Islet precursor cell (in vitro differentiated cells): Measurements from ENCODE around the gene NPIPA5.
A peak's percentile ranks its signal among the peaks of the same experiment; 100 is the strongest.
"Not testable (repeated sequence)": the region's sequence is repeated elsewhere in the genome, so short reads cannot be mapped to it uniquely, and the experiment has no call there.

Experiments
- DNase-seq: peaks from one replicate; pipeline ENCODE4 v3.0.0-alpha.2; 2018

The NPIPA5 gene

GRCh38 chr16:15378194-15378593, at the start of gene NPIPA5:
Gene NPIPA5 (minus strand): TSS chr16:15378294. CDS start chr16:15378294, 0 bp downstream.
- not testable (repeated sequence) for DNase-seq

GRCh38 chr16:15427648-15428239, 49.6 kb upstream of the NPIPA5 start:
- DNase-seq = no peak

GRCh38 chr16:15426796-15427195, 48.7 kb upstream of the NPIPA5 start:
- DNase-seq = no peak

GRCh38 chr16:15425861-15426260, 47.8 kb upstream of the NPIPA5 start:
- DNase-seq = no peak

DNA sequence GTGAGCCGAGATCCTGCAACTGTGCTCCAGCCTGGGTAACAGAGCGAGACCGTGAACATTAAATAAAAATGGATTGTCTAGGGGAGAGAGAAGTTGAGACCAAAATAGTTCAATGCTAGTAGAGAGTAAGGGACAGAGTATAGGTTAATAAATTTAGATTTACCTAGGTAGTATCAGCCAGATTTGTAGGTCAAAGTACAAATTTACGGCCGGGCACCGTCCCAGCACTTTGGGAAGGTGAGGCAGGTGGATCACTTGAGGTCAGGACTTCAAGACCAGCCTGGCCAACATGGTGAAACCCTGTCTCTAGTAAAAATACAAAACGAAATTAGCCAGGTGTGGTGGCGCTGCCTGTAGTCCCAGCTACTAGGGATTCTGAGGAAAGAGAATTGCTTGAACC, 44.1 kb upstream of the NPIPA5 start:
- no peak for DNase-seq

- not testable (repeated sequence) for DNase-seq
These were observed 43.6 kb upstream of the NPIPA5 start for GRCh38 chr16:15421696-15422095.

DNA sequence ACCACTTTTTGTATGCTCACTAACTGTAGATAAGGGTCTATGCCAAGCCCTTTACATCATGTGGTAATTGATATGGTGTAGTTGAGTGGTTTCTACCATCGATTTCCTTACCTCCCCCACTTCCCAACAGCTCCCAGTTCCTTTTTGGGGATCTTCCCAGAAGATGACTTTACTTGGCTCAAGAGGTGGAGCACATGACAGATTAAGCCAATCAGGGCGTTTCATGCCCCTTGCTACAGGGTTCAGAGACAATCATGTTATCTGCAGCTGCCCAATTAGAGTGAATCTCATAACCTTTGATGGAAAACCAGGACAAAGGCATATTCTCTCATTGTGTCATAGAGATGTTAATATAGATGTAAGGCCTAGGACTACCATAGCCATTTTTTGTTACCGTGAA, 40.1 kb upstream of the NPIPA5 start:
- DNase-seq = no peak

GRCh38 chr16:15417197-15417596, 39.1 kb upstream of the NPIPA5 start:
- no peak for DNase-seq

DNA sequence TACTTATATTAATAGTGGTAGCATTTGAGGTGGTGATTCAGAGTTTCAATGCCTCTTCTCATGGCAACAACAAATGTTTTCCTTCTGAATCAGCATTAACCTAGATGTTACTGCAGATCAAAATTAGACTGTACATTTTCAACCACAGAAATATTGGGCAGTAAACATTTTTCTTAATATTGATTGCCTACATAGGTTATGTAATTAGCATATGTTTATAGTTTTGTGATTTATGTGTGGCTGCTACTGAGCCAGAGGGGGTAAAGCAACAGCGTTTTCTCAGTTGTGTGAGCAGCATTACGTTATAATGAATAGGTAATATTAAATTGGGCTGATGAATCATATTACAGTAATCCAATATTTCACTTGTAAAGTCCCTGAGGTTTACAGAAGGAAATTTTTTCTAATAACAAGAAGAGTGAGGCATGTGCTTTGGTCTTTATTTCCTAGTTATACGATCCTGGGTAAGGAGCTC, 37.5 kb upstream of the NPIPA5 start:
- no peak for DNase-seq

DNA sequence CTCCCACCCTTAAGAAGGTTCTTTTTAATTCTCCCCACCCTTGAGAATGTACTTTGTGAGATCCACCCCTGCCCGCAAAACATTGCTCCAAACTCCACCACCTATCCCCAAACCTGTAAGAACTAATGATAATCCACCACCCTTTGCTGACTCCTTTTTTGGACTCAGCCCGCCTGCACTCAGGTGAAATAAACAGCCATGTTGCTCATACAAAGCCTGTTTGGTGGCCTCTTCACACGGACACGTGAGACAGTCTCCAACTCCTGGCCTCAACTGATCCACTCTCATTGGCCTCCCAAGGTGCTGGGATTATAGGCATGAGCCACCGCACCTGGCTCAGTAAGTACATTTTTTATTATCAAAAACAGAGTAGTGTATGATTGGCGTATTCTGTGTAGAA, 31.4 kb upstream of the NPIPA5 start:
- DNase-seq = peak; percentile 19

- DNase-seq = not testable (repeated sequence)
These were observed 29.7 kb upstream of the NPIPA5 start for GRCh38 chr16:15407756-15408155.

DNA sequence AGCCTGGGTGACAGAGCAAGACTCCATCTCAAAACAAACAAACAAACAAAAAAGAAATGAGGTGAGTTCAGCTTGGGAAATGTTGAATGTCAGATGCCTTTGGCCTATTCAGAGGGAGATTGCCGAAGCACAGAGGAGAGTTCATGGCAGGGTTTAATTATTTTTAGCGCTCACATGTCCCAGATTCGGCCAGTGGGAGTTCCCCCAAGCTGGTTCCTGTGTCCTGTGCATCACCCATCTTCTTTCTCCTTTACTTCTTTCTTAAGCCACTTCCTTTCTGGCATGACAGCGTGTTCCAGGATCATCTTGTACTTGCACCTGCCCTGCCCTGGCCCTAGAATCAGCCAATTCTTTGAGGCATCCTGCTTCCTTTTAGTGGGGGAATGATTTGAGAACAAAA, 26.7 kb upstream of the NPIPA5 start:
- no peak for DNase-seq

DNA sequence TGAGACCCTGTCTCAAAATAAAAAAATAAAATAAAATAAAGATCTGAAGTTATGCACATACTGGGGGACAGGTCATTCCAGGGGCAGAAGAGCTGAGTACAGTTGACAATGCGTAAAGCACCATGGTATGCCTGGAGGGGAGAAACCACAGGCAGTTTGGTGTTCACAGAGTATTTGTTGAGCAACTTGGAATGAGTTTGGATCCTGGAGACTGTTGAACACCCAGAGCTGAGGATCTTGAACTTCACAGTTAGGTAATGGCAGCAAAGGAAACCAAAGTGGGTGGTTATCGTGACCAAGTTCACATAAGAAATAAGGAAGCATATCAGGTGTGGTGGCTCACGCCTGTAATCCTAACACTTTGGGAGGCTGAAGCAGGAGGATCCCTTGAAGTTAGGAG, 26.0 kb upstream of the NPIPA5 start:
- not testable (repeated sequence) for DNase-seq

- no peak for DNase-seq
These were observed 25.4 kb upstream of the NPIPA5 start for GRCh38 chr16:15403392-15403995.

DNA sequence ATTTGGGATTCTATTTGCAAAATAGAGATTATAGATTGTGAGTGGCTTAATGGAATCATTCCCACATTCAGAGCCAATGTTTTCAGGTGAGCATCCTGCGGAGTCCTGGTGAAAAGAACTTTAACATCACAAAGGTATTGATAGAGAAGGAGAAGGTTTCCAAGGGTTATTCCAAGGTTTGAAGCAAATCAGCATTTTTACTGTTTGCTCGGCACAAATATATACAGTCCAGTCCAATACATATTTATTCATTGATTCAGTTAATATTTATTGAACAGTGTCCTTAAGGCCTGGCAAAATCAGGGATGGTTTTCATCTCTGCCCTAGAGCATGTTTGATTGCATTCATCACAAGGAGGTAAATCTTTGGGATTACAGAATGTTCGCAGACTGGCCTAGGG, 23.9 kb upstream of the NPIPA5 start:
- DNase-seq = no peak

DNA sequence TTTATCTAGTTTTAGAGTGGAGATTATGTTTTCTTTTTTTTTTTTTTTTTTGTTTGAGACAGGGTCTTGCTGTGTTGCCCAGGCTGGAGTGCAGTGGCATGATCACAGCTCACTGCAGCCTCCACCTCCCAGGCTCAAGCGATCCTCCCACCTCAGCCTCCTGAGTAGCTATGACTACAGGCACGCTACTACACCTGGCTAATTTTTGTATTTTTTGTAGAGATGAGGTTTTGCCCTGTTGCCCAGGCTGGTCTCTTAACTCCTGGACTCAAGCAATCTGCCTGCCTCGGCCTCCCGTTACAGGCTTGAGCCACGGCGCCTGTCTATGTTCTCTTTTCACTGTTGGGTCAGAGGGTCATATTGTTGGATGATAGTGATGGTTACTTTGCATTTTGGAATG, 22.2 kb upstream of the NPIPA5 start:
- not testable (repeated sequence) for DNase-seq

GRCh38 chr16:15399317-15399716, 21.2 kb upstream of the NPIPA5 start:
- no peak for DNase-seq

DNA sequence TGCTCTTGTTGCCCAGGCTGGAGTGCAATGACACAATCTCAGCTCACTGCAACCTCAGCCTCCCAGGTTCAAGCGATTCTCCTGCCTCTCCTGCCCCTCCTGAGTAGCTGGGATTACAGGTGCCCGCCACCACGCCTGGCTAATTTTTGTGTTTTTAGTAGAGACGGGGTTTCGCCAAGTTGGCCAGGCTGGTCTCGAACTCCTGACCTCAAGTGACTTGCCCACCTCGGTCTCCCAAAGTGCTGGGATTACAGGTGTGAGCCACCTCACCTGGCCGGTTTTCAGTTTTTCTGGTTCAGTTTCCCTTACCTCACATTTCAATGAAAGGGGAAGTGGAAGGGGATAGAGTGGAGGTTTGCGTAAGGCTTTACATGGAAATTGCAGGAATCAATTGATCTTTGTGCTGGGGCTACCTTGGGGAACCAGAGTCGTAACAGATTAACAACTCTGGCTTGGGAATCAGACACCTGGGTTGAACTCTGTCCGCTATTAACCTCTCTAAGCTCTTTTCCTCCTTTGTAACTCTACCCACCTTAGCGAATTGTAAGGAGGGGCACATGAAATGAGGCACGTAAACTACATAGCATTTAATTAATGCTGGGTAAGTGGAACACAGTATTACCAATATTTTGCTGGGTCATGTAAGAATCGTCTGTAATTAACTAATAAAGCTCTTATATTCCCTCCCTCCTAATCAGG, 20.7 kb upstream of the NPIPA5 start:
- no peak for DNase-seq

GRCh38 chr16:15396948-15397594, 19.0 kb upstream of the NPIPA5 start:
- DNase-seq = no peak

GRCh38 chr16:15396509-15396829, 18.4 kb upstream of the NPIPA5 start:
- not testable (repeated sequence) for DNase-seq

GRCh38 chr16:15395631-15396508, 17.8 kb upstream of the NPIPA5 start, which contains the start of gene MPV17L:
Gene MPV17L (plus strand): TSS chr16:15395754. CDS start chr16:15395898, 144 bp downstream.
- peak; percentile 66 for DNase-seq

- not testable (repeated sequence) for DNase-seq
These were observed 14.9 kb upstream of the NPIPA5 start for GRCh38 chr16:15393025-15393424.

GRCh38 chr16:15389916-15390315, 11.8 kb upstream of the NPIPA5 start:
- DNase-seq = not testable (repeated sequence)
